Measurements from ENCODE around the gene NTHL1.
A peak's percentile ranks its signal among the peaks of the same experiment; 100 is the strongest.
"Not testable (repeated sequence)": the region's sequence is repeated elsewhere in the genome, so short reads cannot be mapped to it uniquely, and the experiment has no call there.

Gene NTHL1

GRCh38 chr16:2037115-2037514, 10.5 kb downstream of the NTHL1 start:
- Mint-ChIP-seq H3K4me3 (no peak overlapping the region), H3K27ac (no peak overlapping the region), H3K4me1 (peaks cover 6 to 18% of the 10 kb centered on the region in 2 donors), H3K9me3 (no peaks in the 10 kb centered on the region), H3K27me3 (peaks cover 0 to 23% of the 10 kb centered on the region in 2 donors), H3K36me3 (no peaks in the 10 kb centered on the region)
- no peak for DNase-seq
- no peak for ATAC-seq (replicated peaks)

- Mint-ChIP-seq H3K4me1 (peaks cover 6 to 21% of the 10 kb centered on the region in 2 donors), H3K9me3 (no peaks in the 10 kb centered on the region), H3K36me3 (no peaks in the 10 kb centered on the region), H3K4me3 (no peak overlapping the region), H3K27me3 (peaks cover 0 to 25% of the 10 kb centered on the region in 2 donors), H3K27ac (no peak overlapping the region)
- DNase-seq (no peak), ATAC-seq (replicated peaks) (no peak)
Observed at GRCh38 chr16:2036200-2036966, 11.3 kb downstream of the NTHL1 start.

GRCh38 chr16:2035431-2036199, 12.0 kb downstream of the NTHL1 start:
- Mint-ChIP-seq H3K4me1 (peaks cover 6 to 21% of the 10 kb centered on the region in 2 donors), H3K4me3 (no peak overlapping the region), H3K36me3 (no peaks in the 10 kb centered on the region), H3K27me3 (peaks cover 0 to 25% of the 10 kb centered on the region in 2 donors), H3K9me3 (no peaks in the 10 kb centered on the region), H3K27ac (no peak overlapping the region)
- DNase-seq: no peak
- no peak for ATAC-seq (replicated peaks)

GRCh38 chr16:2034696-2035430, 12.8 kb downstream of the NTHL1 start:
- ATAC-seq (replicated peaks): no peak
- no peak overlapping the region for H3K4me3 Mint-ChIP-seq
- no peak overlapping the region for H3K27ac Mint-ChIP-seq
- peaks cover 6 to 21% of the 10 kb centered on the region in 2 donors for H3K4me1 Mint-ChIP-seq
- no peaks in the 10 kb centered on the region for H3K36me3 Mint-ChIP-seq
- H3K9me3 Mint-ChIP-seq: no peaks in the 10 kb centered on the region
- DNase-seq: no peak
- H3K27me3 Mint-ChIP-seq: peaks cover 0 to 27% of the 10 kb centered on the region in 2 donors

GRCh38 chr16:2033909-2034695, 13.5 kb downstream of the NTHL1 start:
- not testable (repeated sequence) for ATAC-seq (replicated peaks); H3K4me3 Mint-ChIP-seq; DNase-seq; H3K9me3 Mint-ChIP-seq; H3K36me3 Mint-ChIP-seq; H3K27ac Mint-ChIP-seq
- peaks cover 6 to 33% of the 10 kb centered on the region in 2 donors for H3K27me3 Mint-ChIP-seq
- H3K4me1 Mint-ChIP-seq: peaks cover 6 to 21% of the 10 kb centered on the region in 2 donors

GRCh38 chr16:2033057-2033908, 14.4 kb downstream of the NTHL1 start:
- Mint-ChIP-seq H3K27me3 (peaks cover 11 to 41% of the 10 kb centered on the region in 2 donors), H3K27ac (no peak overlapping the region), H3K4me3 (no peak overlapping the region), H3K9me3 (no peaks in the 10 kb centered on the region), H3K36me3 (no peaks in the 10 kb centered on the region), H3K4me1 (peaks cover 6 to 21% of the 10 kb centered on the region in 2 donors)
- no peak for DNase-seq
- ATAC-seq (replicated peaks): peak; percentile 36 to 50

- DNase-seq: no peak
- Mint-ChIP-seq H3K36me3 (no peaks in the 10 kb centered on the region), H3K27ac (peak overlapping the region; percentile 67), H3K27me3 (peaks cover 18 to 48% of the 10 kb centered on the region in 2 donors), H3K4me3 (peak overlapping the region in 1 of 2 donors; percentile 36), H3K4me1 (peaks cover 8 to 25% of the 10 kb centered on the region in 2 donors), H3K9me3 (no peaks in the 10 kb centered on the region)
- ATAC-seq (replicated peaks): peak; percentile 49 to 67
Observed at GRCh38 chr16:2032285-2033056, 15.2 kb downstream of the NTHL1 start.

GRCh38 chr16:2031081-2031577, 16.5 kb downstream of the NTHL1 start:
- no peak overlapping the region for H3K4me3 Mint-ChIP-seq
- no peaks in the 10 kb centered on the region for H3K9me3 Mint-ChIP-seq
- H3K36me3 Mint-ChIP-seq: no peaks in the 10 kb centered on the region
- no peak overlapping the region for H3K27ac Mint-ChIP-seq
- peaks cover 19 to 46% of the 10 kb centered on the region in 2 donors for H3K27me3 Mint-ChIP-seq
- peaks cover 10 to 30% of the 10 kb centered on the region in 2 donors for H3K4me1 Mint-ChIP-seq
- ATAC-seq (replicated peaks): no peak
- no peak for DNase-seq

- Mint-ChIP-seq H3K4me1 (peaks cover 13 to 37% of the 10 kb centered on the region in 2 donors), H3K27ac (no peak overlapping the region), H3K9me3 (no peaks in the 10 kb centered on the region), H3K27me3 (peaks cover 27 to 57% of the 10 kb centered on the region in 2 donors), H3K4me3 (no peak overlapping the region), H3K36me3 (no peaks in the 10 kb centered on the region)
- ATAC-seq (replicated peaks) (no peak), DNase-seq (no peak)
Observed at GRCh38 chr16:2030036-2030435, 17.6 kb downstream of the NTHL1 start.

- DNase-seq: no peak
- peaks cover 31 to 57% of the 10 kb centered on the region in 2 donors for H3K27me3 Mint-ChIP-seq
- no peak overlapping the region for H3K27ac Mint-ChIP-seq
- H3K9me3 Mint-ChIP-seq: no peaks in the 10 kb centered on the region
- no peaks in the 10 kb centered on the region for H3K36me3 Mint-ChIP-seq
- H3K4me3 Mint-ChIP-seq: no peak overlapping the region
- no peak for ATAC-seq (replicated peaks)
- H3K4me1 Mint-ChIP-seq: peaks cover 13 to 37% of the 10 kb centered on the region in 2 donors
Observed at GRCh38 chr16:2029350-2029749, 18.3 kb downstream of the NTHL1 start.

GRCh38 chr16:2028620-2029220, 18.9 kb downstream of the NTHL1 start:
- H3K36me3 Mint-ChIP-seq: no peaks in the 10 kb centered on the region
- H3K4me3 Mint-ChIP-seq: no peak overlapping the region
- peaks cover 15 to 34% of the 10 kb centered on the region in 2 donors for H3K4me1 Mint-ChIP-seq
- H3K27me3 Mint-ChIP-seq: peaks cover 31 to 58% of the 10 kb centered on the region in 2 donors
- DNase-seq (no peak), ATAC-seq (replicated peaks) (no peak)
- H3K27ac Mint-ChIP-seq: no peak overlapping the region
- H3K9me3 Mint-ChIP-seq: no peaks in the 10 kb centered on the region

- peaks cover 17 to 34% of the 10 kb centered on the region in 2 donors for H3K4me1 Mint-ChIP-seq
- H3K27me3 Mint-ChIP-seq: peaks cover 31 to 57% of the 10 kb centered on the region in 2 donors
- no peaks in the 10 kb centered on the region for H3K9me3 Mint-ChIP-seq
- H3K27ac Mint-ChIP-seq: no peak overlapping the region
- ATAC-seq (replicated peaks): no peak
- no peak overlapping the region for H3K4me3 Mint-ChIP-seq
- no peak for DNase-seq
- no peaks in the 10 kb centered on the region for H3K36me3 Mint-ChIP-seq
Observed at GRCh38 chr16:2028146-2028545, 19.5 kb downstream of the NTHL1 start.
